ENCODE data around the gene ZRSR2. TPM values are rescaled to one million over a fixed set of nuclear protein-coding genes. Genes with fewer than 3 reads are reported as not detected.

ZRSR2 gene
- total and polyA plus RNA-seq, 2 of the 13 experiments (the other 11 are each of a cell fraction or from before 2014, with no cell fraction given) = 3.6 to 4.9 TPM

- TF ChIP-seq KDM5B (CRISPR knock-in tag; IDR thresholded peaks at IDR 0.05; ENCODE audit: borderline replicate concordance) (peak; percentile 8; the same call in 1 of the 2 replicates), GATAD1 (CRISPR knock-in tag; IDR thresholded peaks at IDR 0.05) (peak; percentile 33; the same call in 1 of the 2 replicates), ZNF775 (CRISPR knock-in tag; IDR thresholded peaks at IDR 0.05; ENCODE audit: borderline replicate concordance) (no peak), TMF1 (CRISPR knock-in tag; IDR thresholded peaks at IDR 0.05; ENCODE audit: low read depth) (no peak), ASH2L (IDR thresholded peaks at IDR 0.05; ENCODE audit: insufficient read length, low read depth, low read length) (peak; percentile 73), POLR2A (IDR thresholded peaks at IDR 0.05; ENCODE audit: insufficient read depth in 1 of 2, low read depth in 2 of 2, low read length in 2 of 2) (peak in 1 of 2 experiments; percentile 78; a peak in 3 of 4 replicates), YY1 (IDR thresholded peaks at IDR 0.05; ENCODE audit: insufficient read depth, insufficient replicate concordance, low read depth, low read length) (peak; percentile 92), REXO4 (CRISPR knock-in tag; IDR thresholded peaks at IDR 0.05; ENCODE audit: borderline replicate concordance) (no peak), HIC2 (CRISPR knock-in tag; IDR thresholded peaks at IDR 0.05; ENCODE audit: low read depth) (no peak), ZSCAN21 (CRISPR knock-in tag; IDR thresholded peaks at IDR 0.05; ENCODE audit: borderline replicate concordance) (no peak), PHF20 (CRISPR knock-in tag; IDR thresholded peaks at IDR 0.05) (peak; percentile 46; the same call in 1 of the 2 replicates), ARNTL (CRISPR knock-in tag; IDR thresholded peaks at IDR 0.05) (no peak), BCL3 (CRISPR knock-in tag; IDR thresholded peaks at IDR 0.05) (no peak), MEIS1 (CRISPR knock-in tag; IDR thresholded peaks at IDR 0.05; ENCODE audit: borderline replicate concordance) (no peak), LBX2 (CRISPR knock-in tag; IDR thresholded peaks at IDR 0.05; ENCODE audit: borderline replicate concordance) (no peak), FOXJ3 (CRISPR knock-in tag; IDR thresholded peaks at IDR 0.05; ENCODE audit: borderline replicate concordance) (no peak), SOX6 (IDR thresholded peaks at IDR 0.05) (no peak), SOX6 (CRISPR knock-in tag; IDR thresholded peaks at IDR 0.05) (peak; percentile 19), ZNF574 (CRISPR knock-in tag; IDR thresholded peaks at IDR 0.05) (0 out of 2 replicates have a peak, but pooled peaks have one; percentile 16), ZNF709 (CRISPR knock-in tag; IDR thresholded peaks at IDR 0.05) (peak; percentile 15; the same call in 1 of the 2 replicates), EED (CRISPR knock-in tag; IDR thresholded peaks at IDR 0.05) (no peak), KAT8 (CRISPR knock-in tag; IDR thresholded peaks at IDR 0.05) (peak; percentile 44), MAF1 (CRISPR knock-in tag; IDR thresholded peaks at IDR 0.05; ENCODE audit: borderline replicate concordance) (no peak), ZNF383 (CRISPR knock-in tag; IDR thresholded peaks at IDR 0.05; ENCODE audit: borderline replicate concordance) (no peak)
These were observed at the start of gene ZRSR2 (continued) for GRCh38 chrX:15789979-15790768.

Data from HepG2 (cell line).